NCI-H2081 treated with DMSO at 0.1 percent for 48 hours (cell line): ENCODE measurements around the gene TBL1XR1.
"Not testable (repeated sequence)": the region's sequence is repeated elsewhere in the genome, so short reads cannot be mapped to it uniquely, and the experiment has no call there.

Source experiments
- DNase-seq: peaks from one replicate; lab custom pipeline; 2025; lab: John Stamatoyannopoulos, UW

The TBL1XR1 gene

GRCh38 chr3:177013681-177014280 is 183.5 kb downstream of the TBL1XR1 start:
- no peak for DNase-seq

GRCh38 chr3:177005718-177006405 is 191.4 kb downstream of the TBL1XR1 start:
- no peak for DNase-seq

GRCh38 chr3:177000159-177000558 is 197.1 kb downstream of the TBL1XR1 start:
- not testable (repeated sequence) for DNase-seq

- no peak for DNase-seq
Observed at GRCh38 chr3:176995946-176996345, 201.3 kb downstream of the TBL1XR1 start.

GRCh38 chr3:176994891-176995781 is 202.1 kb downstream of the TBL1XR1 start:
- no peak for DNase-seq

GRCh38 chr3:176994393-176994792 is 202.9 kb downstream of the TBL1XR1 start:
- no peak for DNase-seq

- no peak for DNase-seq
Observed at GRCh38 chr3:176992978-176993377, 204.3 kb downstream of the TBL1XR1 start.

- DNase-seq = no peak
Observed at GRCh38 chr3:176992565-176992964, 204.7 kb downstream of the TBL1XR1 start.

- no peak for DNase-seq
Observed at GRCh38 chr3:176988795-176989194, 208.5 kb downstream of the TBL1XR1 start.

GRCh38 chr3:176987901-176988650 is 209.2 kb downstream of the TBL1XR1 start:
- no peak for DNase-seq

GRCh38 chr3:176978441-176978840 is 218.8 kb downstream of the TBL1XR1 start:
- DNase-seq = no peak

- no peak for DNase-seq
Observed at GRCh38 chr3:176977331-176977730, 220.0 kb downstream of the TBL1XR1 start.

- no peak for DNase-seq
Observed at GRCh38 chr3:176976586-176976985, 220.7 kb downstream of the TBL1XR1 start.

GRCh38 chr3:176974279-176974678 is 223.0 kb downstream of the TBL1XR1 start:
- DNase-seq = no peak

GRCh38 chr3:176971613-176972174 is 225.6 kb downstream of the TBL1XR1 start:
- DNase-seq = no peak

- DNase-seq = no peak
Observed at GRCh38 chr3:176970770-176971169, 226.5 kb downstream of the TBL1XR1 start.

- DNase-seq = no peak
Observed at GRCh38 chr3:176969506-176969905, 227.8 kb downstream of the TBL1XR1 start.
